GM23338 (cell line): Measurements from ENCODE around the gene CUX1. TPM values are rescaled to one million over a fixed set of nuclear protein-coding genes. Genes with fewer than 3 reads are reported as not detected.

Experiments
- ATAC-seq: fragments of 200-7000 bp; cut with Tn5 transposase; 3 replicates; pipeline ENCODE4 v1.9.1; 2020
- DNase-seq: peaks from one replicate; pipeline ENCODE4 v3.0.0-alpha.2; 2015; ENCODE audit warnings: low spot score
- H2AFZ ChIP-seq: fragments of 200-600 bp; sonication (generic); 2 replicates; pipeline ENCODE4 v1.8.0; 2016; ENCODE audit warnings: antibody characterized with exemption, mild to moderate bottlenecking, moderate library complexity
- H3F3A ChIP-seq: fragments of 200-600 bp; sonication (generic); replicated peaks from 2 replicates; pipeline ENCODE4 v1.8.0; 2017; ENCODE audit warnings: antibody characterized with exemption, mixed run types, low read depth
- H3K27ac ChIP-seq: fragments of 200-600 bp; sonication (generic); 2 replicates; pipeline ENCODE4 v1.6.1; 2016; ENCODE audit warnings: low read depth
- H3K27me3 ChIP-seq: fragments of 200-600 bp; sonication (generic); 2 replicates; pipeline ENCODE4 v1.8.0; 2016; ENCODE audit warnings: mild to moderate bottlenecking, mixed run types, moderate library complexity; ENCODE audit not compliant: insufficient read depth
- H3K36me3 ChIP-seq: fragments of 200-600 bp; sonication (generic); 2 replicates; pipeline ENCODE4 v1.8.0; 2016; ENCODE audit warnings: mild to moderate bottlenecking; ENCODE audit not compliant: insufficient read depth
- H3K4me1 ChIP-seq: fragments of 200-600 bp; sonication (generic); 2 replicates; pipeline ENCODE4 v1.8.0; 2016; ENCODE audit warnings: mild to moderate bottlenecking, moderate library complexity; ENCODE audit not compliant: insufficient read depth
- H3K4me2 ChIP-seq: fragments of 200-600 bp; sonication (generic); 2 replicates; pipeline ENCODE4 v1.7.1; 2017; ENCODE audit warnings: mixed run types
- H3K4me3 ChIP-seq: fragments of 200-600 bp; sonication (generic); 2 replicates; pipeline ENCODE4 v1.6.1; 2016; ENCODE audit warnings: mixed run types
- H3K79me2 ChIP-seq: fragments of 200-600 bp; sonication (generic); replicated peaks from 2 replicates; pipeline ENCODE4 v1.8.0; 2017; ENCODE audit warnings: mild to moderate bottlenecking; ENCODE audit not compliant: insufficient read depth
- H3K9me2 ChIP-seq: fragments of 200-600 bp; sonication (generic); 2 replicates; pipeline ENCODE4 v1.8.0; 2017; ENCODE audit not compliant: insufficient read depth
- H4K20me1 ChIP-seq: fragments of 200-600 bp; sonication (generic); replicated peaks from 2 replicates; pipeline ENCODE4 v1.8.0; 2017; ENCODE audit warnings: mild to moderate bottlenecking; ENCODE audit not compliant: insufficient read depth
- H3K27ac Mint-ChIP-seq: 2 replicates; pipeline ENCODE4 v1.8.0; 2020; ENCODE audit warnings: inconsistent platforms, mild to moderate bottlenecking, moderate library complexity, mixed read lengths
- H3K27me3 Mint-ChIP-seq: 3 replicates; pipeline ENCODE4 v1.8.0; 2022; ENCODE audit warnings: low read depth, mild to moderate bottlenecking, moderate library complexity, mixed read lengths, inconsistent platforms; ENCODE audit not compliant: insufficient read depth, poor library complexity
- H3K36me3 Mint-ChIP-seq: 3 replicates; pipeline ENCODE4 v1.8.0; 2021; ENCODE audit warnings: low read depth, mild to moderate bottlenecking, inconsistent platforms, moderate library complexity, mixed read lengths
- H3K4me1 Mint-ChIP-seq: 3 replicates; pipeline ENCODE4 v1.8.0; 2020; ENCODE audit warnings: mild to moderate bottlenecking, inconsistent platforms, mixed read lengths
- H3K4me3 Mint-ChIP-seq: 3 replicates; pipeline ENCODE4 v1.8.0; 2021; ENCODE audit warnings: moderate library complexity, mild to moderate bottlenecking, inconsistent platforms, mixed read lengths
- H3K9me3 Mint-ChIP-seq: 3 replicates; pipeline ENCODE4 v1.8.0; 2020; ENCODE audit warnings: moderate library complexity, mild to moderate bottlenecking, inconsistent platforms, mixed read lengths
- CREB1 ChIP-seq: fragments of 250-450 bp; sonication (Bioruptor Pico); IDR thresholded peaks from 2 replicates; pipeline ENCODE4 v1.5.0; 2020; ENCODE audit warnings: low read depth, mild to moderate bottlenecking, moderate library complexity
- EZH2 ChIP-seq: fragments of 200-600 bp; sonication (generic); IDR thresholded peaks from one replicate; pipeline ENCODE4 v1.8.0; 2017; ENCODE audit warnings: antibody characterized with exemption, mild to moderate bottlenecking, low read depth; ENCODE audit not compliant: unreplicated experiment
- EZH2phosphoT487 ChIP-seq: fragments of 200-600 bp; sonication (generic); IDR thresholded peaks from one replicate; pipeline ENCODE4 v1.8.1; 2018; ENCODE audit warnings: antibody characterized with exemption; ENCODE audit not compliant: unreplicated experiment
- JUNB ChIP-seq: IDR thresholded peaks from one replicate; pipeline ENCODE4 v1.6.1; 2016; ENCODE audit warnings: antibody characterized with exemption; ENCODE audit not compliant: unreplicated experiment
- NANOG ChIP-seq: IDR thresholded peaks from 2 replicates; pipeline ENCODE4 v1.6.1; 2016; ENCODE audit warnings: antibody characterized with exemption, borderline replicate concordance
- POLR2AphosphoS5 ChIP-seq: IDR thresholded peaks from 2 replicates; pipeline ENCODE4 v1.6.1; 2016; ENCODE audit warnings: antibody characterized with exemption, low read depth
- STAT1 ChIP-seq: IDR thresholded peaks from one replicate; pipeline ENCODE4 v1.6.1; 2016; ENCODE audit warnings: antibody characterized with exemption; ENCODE audit not compliant: unreplicated experiment
- ZNF114 ChIP-seq: fragments of 250-450 bp; sonication (Bioruptor Pico); IDR thresholded peaks from 2 replicates; pipeline ENCODE4 v1.5.0; 2020; ENCODE audit warnings: mild to moderate bottlenecking, moderate library complexity
- ZNF331 ChIP-seq: fragments of 250-450 bp; sonication (Bioruptor Pico); IDR thresholded peaks from 2 replicates; pipeline ENCODE4 v1.5.0; 2020; ENCODE audit warnings: low read depth, mild to moderate bottlenecking, moderate library complexity
- polyA plus RNA-seq: library from polyadenylated mRNA; unstranded; fragments of >200 nt; fragmentation: Nextera tagmentation; extraction: Ambion mirVana; gene quantifications from 2 replicates; pipeline ENCODE4 v1.2.1, GENCODE V29; 2016
- total RNA-seq: library from RNA; depleted of rRNA; stranded (reverse); fragments of >200 nt; shearing (Covaris generic); gene quantifications from 2 replicates; pipeline ENCODE4 v1.2.3, GENCODE V29; 2014
- TF ChIP-seq, protein P1 (sequence below): fragments of 250-450 bp; sonication (Bioruptor Pico); IDR thresholded peaks from 2 replicates; pipeline ENCODE4 v1.5.0; 2020; ENCODE audit warnings: mild to moderate bottlenecking, moderate library complexity
- TF ChIP-seq, protein P2 (sequence below): IDR thresholded peaks from 2 replicates; pipeline ENCODE4 v1.6.1; 2016; ENCODE audit warnings: antibody characterized with exemption
- TF ChIP-seq, protein P3 (sequence below), 2 experiments: fragments of 200-600 bp in 1 of 2; sonication (generic) in 1 of 2; conservative IDR thresholded peaks; 2 replicates each; pipeline versions ENCODE4 v1.5.1 to v1.6.1; 2016 to 2017; ENCODE audit warnings: antibody characterized with exemption in 2 of 2, low read depth in 2 of 2, mild to moderate bottlenecking in 2 of 2, moderate library complexity in 1 of 2
- TF ChIP-seq, protein P4 (sequence below): IDR thresholded peaks from one replicate; pipeline ENCODE4 v1.6.1; 2018; ENCODE audit warnings: antibody characterized with exemption; ENCODE audit not compliant: unreplicated experiment

The CUX1 gene
- total and polyA plus RNA-seq, 2 experiments from 2014 or later: 49.9 to 64.0 TPM

DNA sequence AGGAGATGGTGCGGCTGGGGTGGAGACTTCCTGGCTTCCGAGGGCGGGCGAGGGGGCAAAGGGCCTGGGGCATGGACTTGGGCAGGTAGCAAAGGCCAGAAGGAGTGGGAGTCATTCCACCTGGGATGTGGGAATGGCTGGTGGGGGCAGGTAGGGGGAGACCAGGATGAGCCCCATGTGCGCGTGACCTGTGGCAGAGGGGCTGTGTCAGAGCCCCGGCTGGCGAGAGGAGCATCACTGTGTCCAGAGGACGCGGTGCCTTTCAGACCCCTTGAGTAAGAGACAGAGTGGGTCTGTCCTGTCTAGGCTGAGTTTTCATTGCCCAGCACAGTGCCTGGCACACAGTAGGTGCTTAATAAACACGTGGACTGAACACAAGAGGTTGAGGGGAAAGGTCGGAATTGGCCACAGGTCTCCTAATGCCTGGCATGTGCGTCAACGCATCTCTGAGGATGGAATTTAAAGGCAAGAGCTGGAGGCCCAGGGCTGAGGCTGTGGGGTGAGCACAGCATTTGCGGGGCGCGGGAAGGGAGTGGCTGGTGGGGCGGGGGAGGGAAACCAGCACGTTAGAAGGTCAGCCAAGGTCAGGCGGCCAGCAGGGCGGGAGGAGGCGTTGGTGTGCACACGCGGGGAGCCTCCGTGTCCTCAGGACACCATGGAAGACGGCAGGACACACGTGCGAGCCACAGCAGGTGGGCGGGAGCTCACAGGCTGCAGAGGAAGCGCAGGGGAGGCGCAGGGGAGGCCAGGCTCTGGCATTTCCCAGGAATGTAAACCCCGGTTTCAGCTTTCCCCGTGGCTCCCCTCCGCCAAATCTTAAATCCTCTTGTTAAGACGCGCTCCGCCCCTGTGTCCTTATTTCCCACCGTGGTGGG, 51.8 kb downstream of the CUX1 start:
- H3F3A ChIP-seq: peaks cover 5% of the 10 kb centered on the region; the same call in 1 of the 2 replicates
- Mint-ChIP-seq H3K27me3 (peaks cover 20% of the 10 kb centered on the region), H3K4me1 (peaks cover 53% of the 10 kb centered on the region), H3K36me3 (peaks cover 11% of the 10 kb centered on the region; the same call in 2 of the 3 replicates), H3K9me3 (no peaks in the 10 kb centered on the region; the same call in 2 of the 3 replicates), H3K4me3 (peak overlapping the region; percentile 61), H3K27ac (peak overlapping the region; percentile 98)
- peaks cover 30% of the 10 kb centered on the region for H4K20me1 ChIP-seq
- DNase-seq: peak; percentile 92
- peaks cover 55% of the 10 kb centered on the region for H3K4me1 ChIP-seq
- H3K27me3 ChIP-seq: no peaks in the 10 kb centered on the region
- H3K4me3 ChIP-seq: peak overlapping the region; percentile 21
- H3K36me3 ChIP-seq: no peaks in the 10 kb centered on the region
- H2AFZ ChIP-seq: no peak overlapping the region
- peaks cover 98% of the 10 kb centered on the region for H3K79me2 ChIP-seq
- H3K4me2 ChIP-seq: peak overlapping the region; percentile 23
- ATAC-seq: peak; percentile 72
- H3K27ac ChIP-seq: peak overlapping the region; percentile 88
- H3K9me2 ChIP-seq: no peaks in the 10 kb centered on the region
- TF ChIP-seq JUNB: no peak
- TF ChIP-seq, protein P1, sequence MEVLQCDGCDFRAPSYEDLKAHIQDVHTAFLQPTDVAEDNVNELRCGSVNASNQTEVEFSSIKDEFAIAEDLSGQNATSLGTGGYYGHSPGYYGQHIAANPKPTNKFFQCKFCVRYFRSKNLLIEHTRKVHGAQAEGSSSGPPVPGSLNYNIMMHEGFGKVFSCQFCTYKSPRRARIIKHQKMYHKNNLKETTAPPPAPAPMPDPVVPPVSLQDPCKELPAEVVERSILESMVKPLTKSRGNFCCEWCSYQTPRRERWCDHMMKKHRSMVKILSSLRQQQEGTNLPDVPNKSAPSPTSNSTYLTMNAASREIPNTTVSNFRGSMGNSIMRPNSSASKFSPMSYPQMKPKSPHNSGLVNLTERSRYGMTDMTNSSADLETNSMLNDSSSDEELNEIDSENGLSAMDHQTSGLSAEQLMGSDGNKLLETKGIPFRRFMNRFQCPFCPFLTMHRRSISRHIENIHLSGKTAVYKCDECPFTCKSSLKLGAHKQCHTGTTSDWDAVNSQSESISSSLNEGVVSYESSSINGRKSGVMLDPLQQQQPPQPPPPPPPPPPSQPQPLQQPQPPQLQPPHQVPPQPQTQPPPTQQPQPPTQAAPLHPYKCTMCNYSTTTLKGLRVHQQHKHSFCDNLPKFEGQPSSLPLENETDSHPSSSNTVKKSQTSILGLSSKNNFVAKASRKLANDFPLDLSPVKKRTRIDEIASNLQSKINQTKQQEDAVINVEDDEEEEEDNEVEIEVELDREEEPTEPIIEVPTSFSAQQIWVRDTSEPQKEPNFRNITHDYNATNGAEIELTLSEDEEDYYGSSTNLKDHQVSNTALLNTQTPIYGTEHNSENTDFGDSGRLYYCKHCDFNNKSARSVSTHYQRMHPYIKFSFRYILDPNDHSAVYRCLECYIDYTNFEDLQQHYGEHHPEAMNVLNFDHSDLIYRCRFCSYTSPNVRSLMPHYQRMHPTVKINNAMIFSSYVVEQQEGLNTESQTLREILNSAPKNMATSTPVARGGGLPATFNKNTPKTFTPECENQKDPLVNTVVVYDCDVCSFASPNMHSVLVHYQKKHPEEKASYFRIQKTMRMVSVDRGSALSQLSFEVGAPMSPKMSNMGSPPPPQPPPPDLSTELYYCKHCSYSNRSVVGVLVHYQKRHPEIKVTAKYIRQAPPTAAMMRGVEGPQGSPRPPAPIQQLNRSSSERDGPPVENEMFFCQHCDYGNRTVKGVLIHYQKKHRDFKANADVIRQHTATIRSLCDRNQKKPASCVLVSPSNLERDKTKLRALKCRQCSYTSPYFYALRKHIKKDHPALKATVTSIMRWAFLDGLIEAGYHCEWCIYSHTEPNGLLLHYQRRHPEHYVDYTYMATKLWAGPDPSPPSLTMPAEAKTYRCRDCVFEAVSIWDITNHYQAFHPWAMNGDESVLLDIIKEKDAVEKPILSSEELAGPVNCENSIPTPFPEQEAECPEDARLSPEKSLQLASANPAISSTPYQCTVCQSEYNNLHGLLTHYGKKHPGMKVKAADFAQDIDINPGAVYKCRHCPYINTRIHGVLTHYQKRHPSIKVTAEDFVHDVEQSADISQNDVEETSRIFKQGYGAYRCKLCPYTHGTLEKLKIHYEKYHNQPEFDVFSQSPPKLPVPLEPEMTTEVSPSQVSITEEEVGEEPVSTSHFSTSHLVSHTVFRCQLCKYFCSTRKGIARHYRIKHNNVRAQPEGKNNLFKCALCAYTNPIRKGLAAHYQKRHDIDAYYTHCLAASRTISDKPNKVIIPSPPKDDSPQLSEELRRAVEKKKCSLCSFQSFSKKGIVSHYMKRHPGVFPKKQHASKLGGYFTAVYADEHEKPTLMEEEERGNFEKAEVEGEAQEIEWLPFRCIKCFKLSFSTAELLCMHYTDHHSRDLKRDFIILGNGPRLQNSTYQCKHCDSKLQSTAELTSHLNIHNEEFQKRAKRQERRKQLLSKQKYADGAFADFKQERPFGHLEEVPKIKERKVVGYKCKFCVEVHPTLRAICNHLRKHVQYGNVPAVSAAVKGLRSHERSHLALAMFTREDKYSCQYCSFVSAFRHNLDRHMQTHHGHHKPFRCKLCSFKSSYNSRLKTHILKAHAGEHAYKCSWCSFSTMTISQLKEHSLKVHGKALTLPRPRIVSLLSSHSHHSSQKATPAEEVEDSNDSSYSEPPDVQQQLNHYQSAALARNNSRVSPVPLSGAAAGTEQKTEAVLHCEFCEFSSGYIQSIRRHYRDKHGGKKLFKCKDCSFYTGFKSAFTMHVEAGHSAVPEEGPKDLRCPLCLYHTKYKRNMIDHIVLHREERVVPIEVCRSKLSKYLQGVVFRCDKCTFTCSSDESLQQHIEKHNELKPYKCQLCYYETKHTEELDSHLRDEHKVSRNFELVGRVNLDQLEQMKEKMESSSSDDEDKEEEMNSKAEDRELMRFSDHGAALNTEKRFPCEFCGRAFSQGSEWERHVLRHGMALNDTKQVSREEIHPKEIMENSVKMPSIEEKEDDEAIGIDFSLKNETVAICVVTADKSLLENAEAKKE (CRISPR knock-in tag): no peak
- TF ChIP-seq ZNF331 (CRISPR knock-in tag): no peak
- no peak for TF ChIP-seq EZH2phosphoT487
- TF ChIP-seq, protein P2, sequence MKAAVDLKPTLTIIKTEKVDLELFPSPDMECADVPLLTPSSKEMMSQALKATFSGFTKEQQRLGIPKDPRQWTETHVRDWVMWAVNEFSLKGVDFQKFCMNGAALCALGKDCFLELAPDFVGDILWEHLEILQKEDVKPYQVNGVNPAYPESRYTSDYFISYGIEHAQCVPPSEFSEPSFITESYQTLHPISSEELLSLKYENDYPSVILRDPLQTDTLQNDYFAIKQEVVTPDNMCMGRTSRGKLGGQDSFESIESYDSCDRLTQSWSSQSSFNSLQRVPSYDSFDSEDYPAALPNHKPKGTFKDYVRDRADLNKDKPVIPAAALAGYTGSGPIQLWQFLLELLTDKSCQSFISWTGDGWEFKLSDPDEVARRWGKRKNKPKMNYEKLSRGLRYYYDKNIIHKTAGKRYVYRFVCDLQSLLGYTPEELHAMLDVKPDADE: no peak
- TF ChIP-seq, protein P3, sequence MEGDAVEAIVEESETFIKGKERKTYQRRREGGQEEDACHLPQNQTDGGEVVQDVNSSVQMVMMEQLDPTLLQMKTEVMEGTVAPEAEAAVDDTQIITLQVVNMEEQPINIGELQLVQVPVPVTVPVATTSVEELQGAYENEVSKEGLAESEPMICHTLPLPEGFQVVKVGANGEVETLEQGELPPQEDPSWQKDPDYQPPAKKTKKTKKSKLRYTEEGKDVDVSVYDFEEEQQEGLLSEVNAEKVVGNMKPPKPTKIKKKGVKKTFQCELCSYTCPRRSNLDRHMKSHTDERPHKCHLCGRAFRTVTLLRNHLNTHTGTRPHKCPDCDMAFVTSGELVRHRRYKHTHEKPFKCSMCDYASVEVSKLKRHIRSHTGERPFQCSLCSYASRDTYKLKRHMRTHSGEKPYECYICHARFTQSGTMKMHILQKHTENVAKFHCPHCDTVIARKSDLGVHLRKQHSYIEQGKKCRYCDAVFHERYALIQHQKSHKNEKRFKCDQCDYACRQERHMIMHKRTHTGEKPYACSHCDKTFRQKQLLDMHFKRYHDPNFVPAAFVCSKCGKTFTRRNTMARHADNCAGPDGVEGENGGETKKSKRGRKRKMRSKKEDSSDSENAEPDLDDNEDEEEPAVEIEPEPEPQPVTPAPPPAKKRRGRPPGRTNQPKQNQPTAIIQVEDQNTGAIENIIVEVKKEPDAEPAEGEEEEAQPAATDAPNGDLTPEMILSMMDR (conservative IDR thresholded peaks at IDR 0.05; ENCODE audit: low read depth in 2 of 2): no peak
- no peak for TF ChIP-seq ZNF114 (CRISPR knock-in tag)
- no peak for TF ChIP-seq CREB1 (CRISPR knock-in tag)
- TF ChIP-seq STAT1: no peak
- TF ChIP-seq, protein P4, sequence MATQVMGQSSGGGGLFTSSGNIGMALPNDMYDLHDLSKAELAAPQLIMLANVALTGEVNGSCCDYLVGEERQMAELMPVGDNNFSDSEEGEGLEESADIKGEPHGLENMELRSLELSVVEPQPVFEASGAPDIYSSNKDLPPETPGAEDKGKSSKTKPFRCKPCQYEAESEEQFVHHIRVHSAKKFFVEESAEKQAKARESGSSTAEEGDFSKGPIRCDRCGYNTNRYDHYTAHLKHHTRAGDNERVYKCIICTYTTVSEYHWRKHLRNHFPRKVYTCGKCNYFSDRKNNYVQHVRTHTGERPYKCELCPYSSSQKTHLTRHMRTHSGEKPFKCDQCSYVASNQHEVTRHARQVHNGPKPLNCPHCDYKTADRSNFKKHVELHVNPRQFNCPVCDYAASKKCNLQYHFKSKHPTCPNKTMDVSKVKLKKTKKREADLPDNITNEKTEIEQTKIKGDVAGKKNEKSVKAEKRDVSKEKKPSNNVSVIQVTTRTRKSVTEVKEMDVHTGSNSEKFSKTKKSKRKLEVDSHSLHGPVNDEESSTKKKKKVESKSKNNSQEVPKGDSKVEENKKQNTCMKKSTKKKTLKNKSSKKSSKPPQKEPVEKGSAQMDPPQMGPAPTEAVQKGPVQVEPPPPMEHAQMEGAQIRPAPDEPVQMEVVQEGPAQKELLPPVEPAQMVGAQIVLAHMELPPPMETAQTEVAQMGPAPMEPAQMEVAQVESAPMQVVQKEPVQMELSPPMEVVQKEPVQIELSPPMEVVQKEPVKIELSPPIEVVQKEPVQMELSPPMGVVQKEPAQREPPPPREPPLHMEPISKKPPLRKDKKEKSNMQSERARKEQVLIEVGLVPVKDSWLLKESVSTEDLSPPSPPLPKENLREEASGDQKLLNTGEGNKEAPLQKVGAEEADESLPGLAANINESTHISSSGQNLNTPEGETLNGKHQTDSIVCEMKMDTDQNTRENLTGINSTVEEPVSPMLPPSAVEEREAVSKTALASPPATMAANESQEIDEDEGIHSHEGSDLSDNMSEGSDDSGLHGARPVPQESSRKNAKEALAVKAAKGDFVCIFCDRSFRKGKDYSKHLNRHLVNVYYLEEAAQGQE: no peak
- no peak for TF ChIP-seq EZH2
- TF ChIP-seq POLR2AphosphoS5: no peak
- TF ChIP-seq NANOG: no peak
